ENCODE measurements around the gene JPH3.

The JPH3 gene

GRCh38 chr16:87564524-87564778, 37.9 kb upstream of the JPH3 start:
- no peak for TF ChIP-seq ZFX (IDR thresholded peaks at IDR 0.05)
- TF ChIP-seq, protein P1, sequence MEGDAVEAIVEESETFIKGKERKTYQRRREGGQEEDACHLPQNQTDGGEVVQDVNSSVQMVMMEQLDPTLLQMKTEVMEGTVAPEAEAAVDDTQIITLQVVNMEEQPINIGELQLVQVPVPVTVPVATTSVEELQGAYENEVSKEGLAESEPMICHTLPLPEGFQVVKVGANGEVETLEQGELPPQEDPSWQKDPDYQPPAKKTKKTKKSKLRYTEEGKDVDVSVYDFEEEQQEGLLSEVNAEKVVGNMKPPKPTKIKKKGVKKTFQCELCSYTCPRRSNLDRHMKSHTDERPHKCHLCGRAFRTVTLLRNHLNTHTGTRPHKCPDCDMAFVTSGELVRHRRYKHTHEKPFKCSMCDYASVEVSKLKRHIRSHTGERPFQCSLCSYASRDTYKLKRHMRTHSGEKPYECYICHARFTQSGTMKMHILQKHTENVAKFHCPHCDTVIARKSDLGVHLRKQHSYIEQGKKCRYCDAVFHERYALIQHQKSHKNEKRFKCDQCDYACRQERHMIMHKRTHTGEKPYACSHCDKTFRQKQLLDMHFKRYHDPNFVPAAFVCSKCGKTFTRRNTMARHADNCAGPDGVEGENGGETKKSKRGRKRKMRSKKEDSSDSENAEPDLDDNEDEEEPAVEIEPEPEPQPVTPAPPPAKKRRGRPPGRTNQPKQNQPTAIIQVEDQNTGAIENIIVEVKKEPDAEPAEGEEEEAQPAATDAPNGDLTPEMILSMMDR (conservative IDR thresholded peaks at IDR 0.05) = no peak
- no peak overlapping the region for H3K27ac ChIP-seq

DNA sequence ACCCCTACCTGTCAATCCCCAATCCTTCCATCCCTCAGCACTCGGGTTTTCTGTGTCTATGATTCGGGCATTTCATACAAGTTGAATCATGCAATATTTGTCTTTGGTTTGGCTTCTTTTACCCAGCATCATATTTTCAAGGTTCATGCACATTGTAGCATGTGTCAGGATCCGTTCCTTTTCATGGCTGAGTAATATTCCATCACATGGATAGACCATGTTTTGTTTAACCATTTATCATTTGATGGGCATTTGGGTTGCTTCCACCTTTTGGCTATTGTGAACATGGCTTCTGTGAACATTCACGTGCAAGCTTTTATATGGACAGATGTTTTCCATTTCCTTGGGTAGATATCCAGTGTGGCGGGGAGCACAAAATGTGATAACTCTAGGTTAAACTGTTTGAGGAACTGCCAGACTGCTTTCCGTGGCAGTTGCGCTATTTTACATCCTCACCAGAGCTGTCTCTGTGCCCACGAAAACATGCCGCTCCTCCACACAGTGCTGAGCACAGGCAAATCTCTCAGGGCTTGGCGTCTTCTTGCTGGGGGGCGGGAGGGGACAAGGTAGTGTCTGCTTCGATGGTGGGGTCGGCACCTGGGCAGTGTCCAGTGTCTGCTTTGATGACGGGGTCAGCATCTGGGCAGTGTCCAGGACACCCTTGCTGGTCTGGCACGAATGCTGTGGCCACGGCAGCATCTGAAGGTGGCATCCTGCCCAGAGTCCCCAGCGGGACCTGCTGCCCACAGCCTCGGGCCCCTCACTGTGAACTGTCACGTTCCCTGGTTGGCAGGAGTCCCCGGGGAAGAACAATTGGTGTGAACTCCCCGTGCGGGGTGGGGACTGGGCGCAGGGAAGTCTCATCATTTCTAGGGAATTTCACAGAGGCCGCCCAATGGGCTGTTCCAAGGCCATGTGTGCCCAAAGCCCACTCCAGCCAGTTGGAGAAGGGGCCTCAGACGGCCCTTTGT, 32.4 kb upstream of the JPH3 start:
- no peak overlapping the region for H3K27ac ChIP-seq
- TF ChIP-seq ZFX (IDR thresholded peaks at IDR 0.05) = no peak
- TF ChIP-seq, protein P1 (conservative IDR thresholded peaks at IDR 0.05) = no peak

- TF ChIP-seq ZFX (IDR thresholded peaks at IDR 0.05) = no peak
- TF ChIP-seq, protein P1 (conservative IDR thresholded peaks at IDR 0.05) = no peak
- no peak overlapping the region for H3K27ac ChIP-seq
Observed at GRCh38 chr16:87570572-87570937, 31.8 kb upstream of the JPH3 start.

GRCh38 chr16:87570938-87571867, 31.1 kb upstream of the JPH3 start:
- H3K27ac ChIP-seq = no peak overlapping the region
- TF ChIP-seq ZFX (IDR thresholded peaks at IDR 0.05) = no peak
- TF ChIP-seq, protein P1 (conservative IDR thresholded peaks at IDR 0.05) = peak; percentile 66

GRCh38 chr16:87571868-87572244, 30.5 kb upstream of the JPH3 start:
- H3K27ac ChIP-seq = no peak overlapping the region
- TF ChIP-seq ZFX (IDR thresholded peaks at IDR 0.05) = no peak
- TF ChIP-seq, protein P1 (conservative IDR thresholded peaks at IDR 0.05) = no peak

GRCh38 chr16:87572959-87573358, 29.3 kb upstream of the JPH3 start:
- H3K27ac ChIP-seq = no peak overlapping the region
- no peak for TF ChIP-seq ZFX (IDR thresholded peaks at IDR 0.05)
- TF ChIP-seq, protein P1 (conservative IDR thresholded peaks at IDR 0.05) = no peak

All from C4-2B (cell line).